ENCODE results near the gene KRTAP25-1.

Gene KRTAP25-1, protein sequence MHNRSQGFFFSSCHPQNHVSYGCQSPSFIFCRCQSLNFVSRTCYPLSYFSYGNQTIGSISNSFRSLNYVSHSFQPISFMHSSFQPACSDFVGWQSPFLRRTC

DNA sequence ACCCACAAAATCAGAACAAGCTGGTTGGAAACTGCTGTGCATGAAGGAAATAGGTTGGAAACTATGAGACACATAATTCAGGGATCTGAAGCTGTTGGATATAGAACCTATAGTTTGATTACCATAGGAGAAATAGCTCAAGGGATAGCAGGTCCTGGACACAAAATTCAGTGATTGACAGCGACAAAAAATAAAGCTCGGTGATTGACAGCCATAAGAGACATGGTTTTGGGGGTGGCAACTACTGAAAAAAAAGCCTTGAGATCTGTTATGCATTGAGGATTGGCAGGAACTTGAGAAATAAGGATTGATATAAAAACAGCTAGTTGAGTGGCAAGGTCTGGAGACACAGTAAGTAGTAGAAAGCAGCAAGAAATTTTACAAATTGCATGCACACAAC lies at the start of gene KRTAP25-1:
Gene KRTAP25-1 (minus strand): TSS at position 300 of the 400 bp plus-strand sequence. CDS start 24 bp downstream, at position 276.
- DNase-seq = no peak

DNA sequence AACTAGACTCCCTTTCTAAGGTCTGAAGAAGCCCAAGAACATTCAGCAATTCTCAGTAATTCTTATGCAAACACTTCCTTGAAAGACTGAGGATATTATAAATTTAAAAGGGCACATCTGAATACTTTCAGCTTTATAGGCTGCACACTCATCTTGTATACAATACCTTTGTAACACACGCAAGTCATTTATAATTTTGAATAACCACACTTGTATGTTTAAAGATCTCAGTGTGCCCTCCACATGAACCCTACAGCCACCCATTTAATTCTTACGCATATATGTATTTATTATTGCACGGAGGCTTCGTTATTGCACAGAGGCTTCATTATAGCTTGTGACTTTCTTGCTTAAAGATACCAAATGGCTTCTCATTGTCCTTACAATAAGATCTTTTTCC lies 49.4 kb upstream of the KRTAP25-1 start:
- DNase-seq = no peak

DNA sequence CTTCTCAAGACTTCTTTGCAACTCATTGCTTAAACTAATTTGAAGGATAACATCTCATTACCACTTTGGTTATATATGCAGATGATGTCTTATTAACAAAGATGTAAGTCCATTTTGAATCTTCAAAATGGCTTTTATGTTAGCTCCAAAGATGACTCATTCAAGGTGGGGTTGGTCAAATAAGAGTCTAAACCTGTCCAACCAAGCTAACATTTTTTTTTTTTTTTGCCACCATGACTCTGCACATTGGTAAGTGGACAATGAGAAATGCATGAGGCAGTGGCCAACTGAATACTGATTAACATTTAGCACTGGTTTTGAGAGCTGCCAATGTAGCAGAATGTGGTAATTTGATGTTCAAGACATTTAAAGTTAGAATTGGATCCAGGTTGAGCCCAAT lies 48.5 kb upstream of the KRTAP25-1 start:
- no peak for DNase-seq

DNA sequence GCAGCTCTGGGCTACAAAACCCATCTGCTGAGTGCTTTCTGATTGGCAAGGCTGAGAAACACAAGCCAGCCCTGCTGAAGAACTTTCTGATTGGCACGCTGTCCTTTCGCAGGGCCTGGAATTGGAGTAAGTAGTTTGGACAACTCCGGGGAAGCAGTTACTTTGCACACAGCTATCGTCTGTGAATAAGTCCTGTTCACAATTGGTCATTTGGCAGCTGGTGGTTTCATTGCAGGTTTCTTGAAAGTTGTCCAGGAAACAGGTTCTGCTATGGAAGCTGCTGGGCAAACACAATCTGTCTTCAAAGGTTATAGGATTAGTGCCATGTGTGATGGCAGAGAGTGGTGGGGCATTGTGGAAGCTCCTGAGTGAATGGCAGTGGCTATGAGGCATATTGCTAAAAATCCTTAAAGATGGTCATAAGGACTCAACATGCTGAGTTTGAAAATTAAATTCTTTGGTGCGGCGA lies 48.0 kb upstream of the KRTAP25-1 start, which contains the start of gene KRTAP27-1:
Gene KRTAP27-1 (minus strand): TSS at position 419 of the 469 bp plus-strand sequence. CDS start 26 bp downstream, at position 393.
- no peak for DNase-seq

DNA sequence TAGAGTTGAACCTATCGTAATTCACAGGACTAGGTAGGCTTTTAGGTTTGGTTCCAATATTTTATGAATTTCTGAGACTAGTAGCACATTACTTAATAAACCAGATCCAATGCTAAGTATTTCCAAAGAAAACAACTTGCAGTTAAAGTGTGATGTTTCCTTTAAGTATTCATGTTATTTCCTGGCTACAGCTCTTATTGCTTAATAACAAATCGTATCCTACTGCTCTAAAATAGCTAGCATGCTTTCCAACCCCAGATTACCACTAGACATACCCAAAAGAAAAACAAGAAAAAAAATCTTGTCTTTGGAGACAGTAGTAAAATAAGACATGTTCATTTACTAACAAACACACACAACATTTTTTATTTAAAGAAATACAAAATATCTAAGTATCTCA lies 47.3 kb upstream of the KRTAP25-1 start:
- no peak for DNase-seq

DNA sequence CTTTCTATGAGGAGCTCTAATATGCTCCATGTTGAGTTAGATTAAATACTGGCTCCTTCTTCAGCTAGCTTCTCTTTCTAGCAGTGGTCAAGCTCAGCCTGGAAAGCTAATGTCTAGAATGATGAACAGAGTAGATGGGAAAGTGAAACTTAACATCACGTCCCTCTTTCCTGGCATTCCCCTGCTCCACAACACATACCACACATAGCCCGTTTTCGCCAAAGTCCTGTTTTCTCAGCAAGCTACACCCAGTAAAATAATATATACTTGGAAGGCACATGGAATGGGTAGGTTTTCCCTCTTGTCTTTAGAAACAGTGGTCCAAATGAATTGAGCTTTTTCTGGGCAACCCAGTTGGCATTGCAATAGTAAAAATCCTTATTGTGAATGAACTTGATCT lies 44.4 kb upstream of the KRTAP25-1 start:
- no peak for DNase-seq

DNA sequence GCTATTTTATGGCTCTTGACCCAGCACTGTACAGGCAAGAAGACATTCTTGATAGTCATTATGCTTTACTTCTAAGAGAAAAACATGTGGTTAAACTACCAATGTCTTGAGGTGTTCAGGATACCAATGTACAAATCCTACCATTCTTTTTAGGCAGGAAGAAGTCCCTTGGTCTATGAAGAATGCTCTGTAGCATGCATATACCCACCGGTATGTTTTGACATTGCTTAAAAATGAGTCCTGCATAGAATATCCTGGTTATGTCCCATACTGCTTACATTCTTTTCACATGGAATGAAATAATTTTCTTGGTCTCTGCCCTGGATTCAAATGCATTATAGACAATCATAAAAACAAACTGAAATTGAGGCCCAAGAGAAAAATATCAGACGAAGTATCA lies 43.4 kb upstream of the KRTAP25-1 start:
- DNase-seq = no peak

DNA sequence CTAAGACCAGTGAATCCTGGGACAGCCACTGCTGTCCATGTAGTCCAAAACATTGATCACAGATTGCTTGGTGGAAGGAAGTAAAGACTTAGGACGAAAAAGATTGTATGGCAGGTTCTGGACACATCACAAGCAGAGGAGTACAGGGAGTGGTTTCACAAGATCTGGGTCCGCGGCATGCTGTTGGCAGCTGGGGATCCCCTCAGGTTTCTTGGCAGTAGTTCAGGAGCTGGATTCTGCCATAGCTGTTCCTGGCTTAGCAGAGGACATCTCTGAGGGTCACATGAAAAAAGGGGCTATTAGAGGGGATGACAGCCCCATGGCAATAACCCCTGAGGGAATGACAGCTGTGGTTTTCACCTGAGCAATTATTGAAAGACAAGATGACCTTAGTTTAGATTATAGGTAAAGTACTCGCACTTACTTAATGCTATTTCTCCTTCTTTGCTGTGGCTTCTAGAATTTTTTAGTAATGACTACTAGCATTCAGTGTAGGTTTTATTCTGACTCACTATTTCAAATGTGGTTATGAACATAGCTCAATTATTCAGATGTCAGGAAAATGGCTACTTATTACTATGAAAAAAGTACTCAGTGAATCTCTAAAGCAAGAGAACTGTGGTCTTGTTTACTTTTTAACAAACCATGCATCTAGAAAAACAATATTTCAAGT lies 40.0 kb upstream of the KRTAP25-1 start:
- no peak for DNase-seq

DNA sequence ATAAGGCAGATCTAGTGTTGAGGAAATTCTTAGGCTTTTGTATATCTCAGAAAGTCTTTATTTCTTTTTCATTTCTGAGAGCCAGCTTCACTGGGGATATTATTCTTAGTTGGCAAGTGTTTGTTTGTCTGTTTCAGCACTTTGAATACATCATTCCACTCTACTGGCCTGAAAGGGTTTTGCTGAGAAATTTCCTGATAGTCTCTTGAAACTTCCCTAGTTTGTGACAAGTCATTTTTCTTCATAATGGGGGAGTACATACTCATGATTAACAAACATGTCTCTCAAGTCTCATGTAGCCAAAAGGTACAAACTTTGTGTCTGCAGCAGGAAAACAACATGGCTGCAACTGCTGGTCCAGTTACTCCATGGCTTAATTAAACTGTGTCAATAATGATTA lies 37.1 kb upstream of the KRTAP25-1 start:
- DNase-seq = no peak

DNA sequence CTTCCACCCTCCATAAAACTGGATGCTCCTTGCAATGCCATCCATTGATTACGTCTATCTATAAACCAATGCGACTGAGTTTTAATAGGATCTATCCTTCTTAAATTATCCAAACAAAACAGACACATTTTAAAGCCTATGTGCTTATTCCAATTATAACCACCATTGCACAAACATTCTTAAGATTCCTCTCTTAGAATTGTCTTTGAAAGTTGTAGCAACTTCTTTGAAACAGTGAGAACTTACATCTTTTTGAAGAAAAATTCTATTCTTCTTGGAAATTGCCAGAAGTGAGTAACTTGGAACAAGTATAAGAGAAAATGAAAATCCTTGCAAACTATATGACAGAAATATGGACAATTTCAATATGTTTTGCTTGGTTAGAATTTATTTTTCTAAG lies 30.9 kb upstream of the KRTAP25-1 start, which contains the start of gene KRTAP26-1:
Gene KRTAP26-1 (minus strand): TSS at position 101 of the 400 bp plus-strand sequence. CDS start 280 bp downstream, outside the sequence.
- DNase-seq = no peak

DNA sequence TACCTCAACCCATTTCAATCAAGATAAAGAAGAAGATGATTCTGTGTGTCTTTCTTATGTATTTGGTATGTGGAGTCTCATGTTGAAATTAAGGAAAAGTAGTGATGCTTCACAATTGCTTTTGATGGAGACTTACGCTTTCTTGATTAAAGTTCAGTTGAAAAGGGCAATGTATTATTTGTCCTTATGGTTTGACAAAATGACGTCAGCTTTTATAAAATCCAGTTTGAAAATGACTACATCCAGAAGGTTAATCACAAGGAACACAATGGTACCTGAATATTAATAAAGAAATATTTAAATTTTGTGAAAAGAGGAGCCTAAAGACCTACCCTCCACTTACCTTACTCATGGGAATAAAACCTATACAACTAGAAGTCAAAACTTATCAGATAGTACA lies 26.4 kb upstream of the KRTAP25-1 start:
- DNase-seq = no peak

DNA sequence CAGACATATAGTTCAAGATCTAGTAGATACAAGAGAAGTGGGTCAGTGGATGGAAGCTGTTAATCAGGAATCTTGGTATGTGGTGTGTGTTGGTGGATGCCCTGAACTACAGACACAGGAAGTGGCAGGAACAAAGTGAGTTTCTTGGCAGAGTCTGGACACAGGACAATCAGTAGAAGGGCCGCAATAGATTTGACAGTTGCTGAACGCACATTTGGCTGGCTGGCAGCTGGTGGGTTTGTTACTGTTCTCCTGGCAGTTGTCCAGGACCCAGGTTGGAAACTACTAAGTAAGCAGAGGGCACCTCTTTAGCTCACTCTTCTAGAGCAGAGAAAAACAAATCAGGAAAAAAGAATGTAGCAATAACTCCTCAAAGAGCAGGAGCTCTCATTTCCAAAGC lies 17.6 kb upstream of the KRTAP25-1 start:
- no peak for DNase-seq

DNA sequence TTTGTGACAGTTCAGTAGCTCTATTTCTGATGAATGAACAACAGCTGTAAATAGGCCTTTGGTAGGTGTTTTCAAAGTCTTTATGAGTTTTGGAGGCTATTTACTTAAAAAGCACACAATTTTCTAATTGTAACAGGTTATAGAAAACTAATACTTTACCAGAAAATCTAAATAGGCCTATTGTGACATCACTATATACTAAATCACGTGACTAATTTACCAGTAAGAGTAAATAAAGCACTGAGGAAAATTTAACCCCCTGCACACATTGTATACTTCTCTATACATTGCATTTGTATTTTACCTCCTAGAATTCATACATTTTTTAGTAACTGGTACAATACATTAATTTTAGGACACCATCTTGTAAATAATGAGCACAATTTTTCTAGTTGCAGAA lies 15.8 kb upstream of the KRTAP25-1 start:
- no peak for DNase-seq

DNA sequence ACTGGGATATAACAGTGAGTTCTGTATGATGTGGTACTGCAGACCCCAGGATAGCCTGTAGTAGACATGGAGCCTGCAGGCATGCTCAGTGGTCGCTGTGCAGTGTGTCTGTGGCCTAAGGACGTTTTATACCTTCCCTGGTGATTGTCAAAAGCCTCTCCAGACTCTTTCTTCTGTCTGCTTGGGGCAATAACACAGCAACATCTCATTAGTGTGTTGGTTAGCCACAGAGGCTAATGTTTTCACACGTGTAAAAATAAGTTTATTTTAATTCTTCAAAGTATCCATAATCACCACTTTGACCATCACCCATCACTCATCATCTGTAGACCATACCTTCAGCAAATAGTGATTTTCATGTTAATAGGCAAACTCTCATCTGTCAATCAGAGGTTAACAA lies 6.5 kb downstream of the KRTAP25-1 start, which contains the start of gene KRTAP24-1:
Gene KRTAP24-1 (minus strand): TSS at position 101 of the 400 bp plus-strand sequence. CDS start 18 bp downstream, at position 83.
- DNase-seq = no peak

DNA sequence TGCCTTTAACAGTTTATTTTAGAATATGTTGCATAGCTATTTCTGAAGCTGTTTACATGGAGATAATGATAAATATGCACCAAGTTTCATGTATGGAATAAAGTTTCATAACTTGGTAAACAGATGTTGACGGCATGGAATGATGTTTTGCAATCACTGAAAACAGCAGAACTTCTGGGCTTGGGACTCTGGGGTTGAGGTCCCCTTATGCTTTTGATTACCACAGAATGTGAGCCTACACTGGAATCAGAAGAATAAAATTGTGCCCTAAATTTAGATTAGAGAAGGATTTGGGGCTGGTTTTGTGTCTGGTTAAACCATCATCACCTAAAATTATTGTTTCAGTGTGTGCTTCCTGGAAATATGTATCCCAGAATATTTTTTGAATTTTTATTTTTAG lies 17.7 kb downstream of the KRTAP25-1 start:
- DNase-seq = no peak

DNA sequence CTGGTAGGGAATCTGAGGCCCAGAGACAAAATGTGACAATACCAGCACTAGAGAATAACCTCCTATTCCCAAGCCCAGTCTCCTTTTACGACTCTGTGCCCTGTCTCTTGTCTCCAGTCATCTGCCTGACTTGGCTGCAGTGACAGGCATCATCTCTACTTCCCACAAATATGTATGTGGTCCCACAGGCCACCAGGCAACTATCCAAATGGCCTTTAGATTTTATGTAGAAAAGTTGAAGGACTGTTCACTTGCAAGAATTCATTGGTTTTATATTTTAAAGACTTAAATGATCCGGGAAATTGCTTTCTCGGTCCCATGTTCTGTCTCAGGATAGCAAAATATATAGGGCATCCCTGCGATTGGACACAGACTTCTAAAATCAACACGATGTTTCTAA lies 18.2 kb downstream of the KRTAP25-1 start:
- no peak for DNase-seq

DNA sequence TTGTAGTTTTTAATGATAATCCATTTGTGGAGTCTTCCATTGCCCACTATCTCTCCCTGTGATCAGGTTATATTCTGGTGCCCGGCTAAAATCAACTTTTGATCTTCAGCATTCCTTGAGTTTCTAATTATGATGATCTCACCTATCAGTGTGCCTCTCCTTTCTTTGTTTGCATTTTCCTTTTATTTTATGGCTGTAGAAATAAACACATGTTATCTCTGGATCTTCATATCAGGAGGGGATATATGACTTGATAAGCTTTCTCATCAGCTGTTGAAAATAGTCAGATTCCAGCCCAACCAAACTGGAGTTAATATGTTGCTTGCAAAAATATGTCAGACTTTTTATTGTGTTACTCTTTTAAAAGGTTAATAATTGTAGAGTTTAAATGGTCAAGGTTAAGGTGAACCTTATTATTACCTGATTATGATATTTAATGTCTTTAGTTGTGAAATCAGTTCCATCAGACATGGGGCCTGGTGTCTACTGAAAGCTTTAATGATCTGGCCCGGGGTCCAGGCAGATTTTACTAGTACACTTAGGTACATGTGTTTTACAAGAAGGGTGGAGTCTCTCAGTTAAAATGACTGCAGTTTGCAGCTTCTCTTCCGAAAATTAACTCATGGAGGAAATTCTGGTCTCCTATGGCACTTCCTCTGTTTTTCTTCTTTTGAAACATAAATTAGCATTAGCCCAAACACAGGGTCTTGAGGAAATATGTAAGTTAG lies 19.3 kb downstream of the KRTAP25-1 start:
- DNase-seq = no peak

DNA sequence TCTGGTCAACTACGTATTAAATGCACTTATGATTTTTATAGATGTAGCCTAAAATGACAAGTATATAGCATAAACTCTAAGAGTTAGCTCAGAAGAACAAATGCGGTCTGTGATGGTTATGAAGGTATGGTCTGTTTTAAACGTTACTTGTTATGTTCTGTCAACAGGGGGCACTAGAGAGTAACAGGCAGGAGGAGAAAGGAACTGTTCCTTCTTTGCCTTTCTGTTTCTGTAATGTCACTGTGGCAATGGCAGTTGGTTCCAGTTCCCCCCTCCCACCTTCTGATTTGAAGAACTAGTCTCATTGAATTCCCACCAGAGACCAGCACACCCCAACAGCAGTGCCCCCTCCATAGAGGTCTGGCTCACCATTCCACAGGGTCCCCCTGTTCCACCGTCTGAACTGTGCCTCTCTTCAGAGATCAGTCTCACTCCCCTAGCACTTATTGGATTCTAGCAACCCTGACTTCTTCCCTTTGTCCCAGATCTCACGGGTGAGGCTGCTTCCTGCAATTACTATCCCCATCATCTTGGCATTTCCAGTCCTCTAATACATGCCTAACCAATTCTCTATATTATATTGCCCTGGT lies 20.6 kb downstream of the KRTAP25-1 start:
- DNase-seq = peak; percentile 10

DNA sequence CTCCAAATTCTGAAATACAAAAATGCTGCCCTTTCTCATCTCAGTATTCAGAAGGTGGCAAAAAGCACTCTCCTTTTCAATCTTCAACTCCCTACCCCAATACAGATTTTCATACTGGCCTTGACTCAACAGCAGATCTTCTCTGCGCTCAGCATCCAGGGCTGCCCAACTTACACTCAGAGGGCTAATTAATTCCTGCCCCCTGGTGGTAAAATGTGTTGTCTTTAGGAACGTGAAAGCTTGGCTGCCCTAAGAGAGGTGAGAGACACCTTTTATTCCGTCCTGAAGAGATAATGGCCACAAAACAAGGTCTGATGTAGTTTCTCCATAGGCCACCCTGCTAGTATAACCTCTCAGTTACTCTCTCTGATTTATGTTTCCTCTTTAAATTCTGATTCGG lies 31.5 kb downstream of the KRTAP25-1 start:
- DNase-seq = no peak

DNA sequence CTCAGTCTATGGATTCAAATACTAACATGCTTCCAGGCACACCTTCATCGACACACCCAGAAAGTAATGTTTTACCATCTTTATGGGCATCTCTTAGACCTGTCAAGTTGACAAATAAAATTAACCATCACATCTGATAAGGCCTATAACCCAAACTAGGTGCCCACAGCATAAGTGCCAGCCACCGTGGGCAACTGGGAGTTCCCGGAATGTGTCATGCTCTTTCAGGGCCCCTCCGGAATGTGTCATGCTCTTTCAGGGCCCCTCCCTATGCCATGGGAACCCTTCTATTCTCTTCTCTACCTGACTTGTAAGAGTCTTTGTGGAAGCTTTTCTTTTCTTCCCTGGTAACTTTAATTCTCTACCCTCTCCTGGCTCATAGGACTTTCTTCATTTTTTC lies 33.2 kb downstream of the KRTAP25-1 start:
- no peak for DNase-seq

DNA sequence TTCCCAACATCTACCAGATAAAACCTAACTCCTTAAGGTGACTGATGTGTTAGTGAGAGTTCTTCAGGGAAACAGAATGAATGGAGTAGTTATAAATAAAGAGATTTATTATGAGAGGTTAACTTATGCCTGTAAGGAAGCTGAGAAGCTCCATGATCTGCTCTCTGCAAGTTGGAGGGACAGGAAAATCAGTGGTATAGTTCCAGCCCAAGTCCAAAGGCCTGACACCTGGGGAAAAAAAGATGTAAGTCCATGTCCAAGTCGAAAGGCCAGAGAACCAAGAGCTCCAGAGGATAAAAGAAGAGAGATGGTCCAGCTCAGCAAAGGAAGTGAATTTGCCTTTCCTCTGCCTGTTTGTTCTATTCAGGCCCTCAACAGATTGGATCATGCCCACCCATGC lies 33.6 kb downstream of the KRTAP25-1 start:
- no peak for DNase-seq

DNA sequence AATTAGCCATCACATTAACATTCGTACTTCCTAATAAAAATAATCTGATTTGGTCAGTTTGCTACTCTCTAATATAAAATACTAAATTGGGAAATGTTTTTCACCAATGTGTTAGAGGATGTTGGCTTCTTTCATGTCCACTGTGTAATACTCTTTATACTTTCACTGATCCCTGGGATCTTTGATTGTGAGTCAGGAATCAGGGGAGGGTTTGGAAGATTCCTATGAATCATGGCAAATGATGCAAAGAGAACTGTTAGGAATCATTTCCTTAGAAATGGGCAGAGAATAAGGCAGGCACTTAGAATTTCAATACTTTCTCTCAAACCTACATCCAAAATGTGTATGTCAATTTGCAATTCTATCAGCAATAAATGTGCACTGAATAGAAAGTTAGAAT lies 37.5 kb downstream of the KRTAP25-1 start:
- DNase-seq = no peak

DNA sequence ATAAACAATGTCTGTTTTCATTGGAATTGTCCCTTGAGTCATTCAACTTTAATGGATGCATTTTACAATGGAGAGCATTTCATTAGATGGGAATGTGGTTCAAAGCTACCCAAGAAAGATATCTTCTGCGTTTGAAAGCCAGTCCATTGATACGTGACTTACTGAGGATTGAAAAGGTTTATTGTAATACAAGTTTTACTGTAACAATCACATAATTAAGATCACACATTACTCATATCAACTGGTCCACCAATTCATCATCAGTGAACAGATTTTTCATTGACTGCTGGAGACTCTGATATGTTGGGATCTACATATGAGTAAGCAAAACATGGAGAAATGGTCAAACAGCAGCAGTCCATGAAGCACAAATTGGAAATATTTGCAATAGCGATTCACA lies 39.4 kb downstream of the KRTAP25-1 start:
- DNase-seq = no peak

DNA sequence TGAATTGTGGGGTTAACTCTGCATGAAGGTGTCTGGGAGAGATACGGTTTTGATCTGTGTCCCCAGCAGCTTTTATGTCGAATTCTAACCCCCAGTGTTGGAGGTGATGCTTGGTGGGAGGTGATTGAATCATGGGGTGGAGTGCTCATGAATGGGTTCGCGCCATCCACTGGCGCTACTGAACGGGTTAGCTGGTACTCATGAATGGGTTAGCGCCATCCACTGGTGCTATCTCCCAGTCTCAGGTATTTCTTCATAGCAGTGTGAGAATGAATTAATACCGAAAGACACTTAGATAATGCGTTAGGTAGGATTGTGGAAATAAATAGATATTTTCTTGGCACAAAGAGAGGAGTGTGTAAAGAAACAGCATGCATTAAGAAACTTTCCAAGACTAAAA lies 40.5 kb downstream of the KRTAP25-1 start:
- DNase-seq = no peak

Measured in KG1 (cell line).